ENCODE results near the gene PRELID2.
"Not testable (repeated sequence)": the region's sequence is repeated elsewhere in the genome, so short reads cannot be mapped to it uniquely, and the experiment has no call there.

The PRELID2 gene

DNA sequence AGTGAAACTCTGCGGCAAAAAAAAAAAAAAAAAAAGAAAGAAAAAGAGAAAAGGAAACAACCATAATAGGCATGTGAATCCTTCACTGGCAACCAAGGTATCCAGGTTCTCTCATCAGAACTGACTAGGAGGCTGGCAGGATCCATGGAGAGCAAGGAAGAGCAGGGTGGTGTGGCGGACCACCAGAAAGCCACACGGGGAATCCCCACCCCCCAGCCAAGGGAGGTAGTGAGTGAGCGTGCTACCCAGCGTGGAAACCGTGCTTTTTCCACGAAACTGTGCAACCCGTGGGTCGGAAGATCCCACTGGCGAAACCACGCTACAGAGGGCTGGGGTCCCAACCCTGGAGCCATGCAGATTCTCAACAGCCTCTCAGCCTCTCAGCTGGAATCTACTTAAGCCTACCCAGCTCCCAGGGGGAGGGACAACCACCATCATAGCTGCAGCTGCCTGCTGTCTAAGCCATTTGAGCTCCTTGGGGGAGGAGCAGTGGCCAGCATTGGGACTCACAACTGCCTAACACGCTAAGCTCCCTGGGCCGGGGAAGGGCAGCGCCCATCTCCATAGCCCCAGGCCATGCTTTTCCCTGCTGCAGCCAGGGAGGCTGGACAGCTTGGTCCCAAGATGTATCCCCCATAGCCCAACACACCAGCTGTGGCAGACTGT, 91.6 kb downstream of the PRELID2 start:
- Histone ChIP-seq H3K9me3 (ENCODE audit: control insufficient read depth, insufficient read depth, low read length) (no peaks in the 10 kb centered on the region), H3K27ac (ENCODE audit: low read depth, low read length) (no peak overlapping the region), H3K4me1 (ENCODE audit: control insufficient read depth, insufficient read depth, low read length) (no peaks in the 10 kb centered on the region), H3K4me3 (ENCODE audit: low read depth, low read length) (no peak overlapping the region), H3K36me3 (ENCODE audit: control insufficient read depth, insufficient read depth, low read length) (no peaks in the 10 kb centered on the region), H3K9ac (ENCODE audit: low read depth, low read length) (no peak overlapping the region), H3K27me3 (ENCODE audit: control insufficient read depth, insufficient read depth, low read length) (no peaks in the 10 kb centered on the region)

DNA sequence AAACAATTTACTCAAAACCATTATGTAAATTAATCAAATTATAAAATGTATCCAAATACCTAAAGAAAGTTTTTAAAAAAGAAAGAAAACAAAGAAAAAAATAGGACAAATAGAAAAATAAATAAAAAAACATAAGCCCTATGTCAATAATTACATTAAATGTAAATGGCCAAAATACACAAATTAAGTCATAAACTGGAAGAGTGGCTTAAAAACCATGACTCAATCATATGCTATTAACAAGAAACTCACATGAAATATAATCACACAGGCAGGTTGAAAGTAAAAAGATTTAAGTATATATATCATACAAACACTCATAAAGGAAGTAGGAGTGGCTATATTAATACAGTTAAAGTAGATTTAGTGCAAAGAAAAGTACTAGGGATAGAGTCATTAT, 95.3 kb downstream of the PRELID2 start:
- Histone ChIP-seq H3K9ac (ENCODE audit: low read depth, low read length) (no peak overlapping the region), H3K4me3 (ENCODE audit: low read depth, low read length) (no peak overlapping the region), H3K27ac (ENCODE audit: low read depth, low read length) (no peak overlapping the region), H3K4me1 (ENCODE audit: control insufficient read depth, insufficient read depth, low read length) (no peaks in the 10 kb centered on the region), H3K9me3 (ENCODE audit: control insufficient read depth, insufficient read depth, low read length) (no peaks in the 10 kb centered on the region), H3K36me3 (ENCODE audit: control insufficient read depth, insufficient read depth, low read length) (no peaks in the 10 kb centered on the region), H3K27me3 (ENCODE audit: control insufficient read depth, insufficient read depth, low read length) (no peaks in the 10 kb centered on the region)

DNA sequence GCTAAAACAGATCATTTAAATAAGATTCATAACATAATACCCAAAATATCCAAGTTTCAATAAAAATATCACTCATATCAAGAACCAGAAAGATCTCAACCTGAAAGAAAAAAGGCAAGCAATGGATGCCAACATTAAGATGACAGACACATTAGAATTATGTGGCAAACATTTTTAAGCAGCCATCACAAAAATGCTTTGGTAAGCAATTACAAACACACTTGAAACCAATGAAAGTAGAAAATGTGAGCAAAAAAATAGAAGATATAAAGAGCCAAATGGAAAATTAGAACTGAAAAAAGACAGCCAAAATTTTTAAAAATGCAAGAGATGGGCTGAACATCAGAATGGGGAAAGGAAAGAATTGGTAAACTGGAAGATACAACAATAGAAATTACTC, 96.9 kb downstream of the PRELID2 start:
- Histone ChIP-seq H3K4me1 (ENCODE audit: control insufficient read depth, insufficient read depth, low read length) (no peaks in the 10 kb centered on the region), H3K4me3 (ENCODE audit: low read depth, low read length) (no peak overlapping the region), H3K36me3 (ENCODE audit: control insufficient read depth, insufficient read depth, low read length) (no peaks in the 10 kb centered on the region), H3K27ac (ENCODE audit: low read depth, low read length) (no peak overlapping the region), H3K9ac (ENCODE audit: low read depth, low read length) (no peak overlapping the region), H3K27me3 (ENCODE audit: control insufficient read depth, insufficient read depth, low read length) (no peaks in the 10 kb centered on the region), H3K9me3 (ENCODE audit: control insufficient read depth, insufficient read depth, low read length) (no peaks in the 10 kb centered on the region)

DNA sequence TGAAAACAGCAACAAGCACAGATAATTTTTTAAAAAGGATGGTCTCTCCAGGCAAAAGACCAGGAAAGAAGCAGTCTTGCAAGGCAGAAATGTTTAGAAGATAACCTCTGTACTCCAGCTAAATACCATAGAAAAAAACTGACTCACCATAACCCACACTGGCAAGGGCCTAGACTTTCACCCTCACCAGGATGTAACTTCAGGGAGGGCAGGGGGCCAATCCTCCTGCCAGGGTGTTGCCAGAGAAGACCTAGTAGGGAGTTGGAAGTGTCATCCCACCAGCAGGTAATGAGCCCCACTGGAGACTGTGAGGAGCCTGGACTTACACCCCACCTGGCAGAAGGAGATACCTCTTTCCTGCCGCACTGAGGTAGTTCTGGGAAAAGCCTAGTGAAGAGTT, 97.6 kb downstream of the PRELID2 start:
- no peaks in the 10 kb centered on the region for H3K27me3 ChIP-seq (ENCODE audit: control insufficient read depth, insufficient read depth, low read length)
- H3K4me3 ChIP-seq (ENCODE audit: low read depth, low read length): no peak overlapping the region
- H3K9ac ChIP-seq (ENCODE audit: low read depth, low read length): no peak overlapping the region
- H3K36me3 ChIP-seq (ENCODE audit: control insufficient read depth, insufficient read depth, low read length): no peaks in the 10 kb centered on the region
- no peaks in the 10 kb centered on the region for H3K9me3 ChIP-seq (ENCODE audit: control insufficient read depth, insufficient read depth, low read length)
- no peak overlapping the region for H3K27ac ChIP-seq (ENCODE audit: low read depth, low read length)
- H3K4me1 ChIP-seq (ENCODE audit: control insufficient read depth, insufficient read depth, low read length): no peaks in the 10 kb centered on the region

DNA sequence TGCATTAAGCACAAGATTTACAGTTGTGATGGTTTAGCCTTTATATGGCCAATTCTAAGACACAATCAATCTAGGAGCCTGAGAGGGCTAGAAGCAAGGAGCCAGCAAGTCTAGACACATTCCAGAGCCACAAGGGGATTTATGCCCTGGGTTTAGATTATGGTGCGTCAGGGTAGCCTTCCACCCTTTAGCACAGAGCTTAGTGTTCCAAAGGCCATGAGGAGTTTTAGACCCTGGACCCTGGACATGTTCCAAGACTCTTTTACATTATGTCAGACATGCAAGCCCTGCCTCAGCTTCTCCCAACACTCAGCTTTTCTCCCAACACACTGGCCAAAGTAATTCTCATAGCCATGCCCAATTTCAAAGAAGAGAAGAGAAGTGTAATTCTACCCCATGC, 105.2 kb downstream of the PRELID2 start:
- not testable (repeated sequence) for H3K4me3 ChIP-seq (ENCODE audit: low read depth, low read length); H3K27ac ChIP-seq (ENCODE audit: low read depth, low read length); H3K27me3 ChIP-seq (ENCODE audit: control insufficient read depth, insufficient read depth, low read length); H3K9ac ChIP-seq (ENCODE audit: low read depth, low read length); H3K4me1 ChIP-seq (ENCODE audit: control insufficient read depth, insufficient read depth, low read length); H3K36me3 ChIP-seq (ENCODE audit: control insufficient read depth, insufficient read depth, low read length)
- peaks cover 50% of the 10 kb centered on the region for H3K9me3 ChIP-seq (ENCODE audit: control insufficient read depth, insufficient read depth, low read length)

DNA sequence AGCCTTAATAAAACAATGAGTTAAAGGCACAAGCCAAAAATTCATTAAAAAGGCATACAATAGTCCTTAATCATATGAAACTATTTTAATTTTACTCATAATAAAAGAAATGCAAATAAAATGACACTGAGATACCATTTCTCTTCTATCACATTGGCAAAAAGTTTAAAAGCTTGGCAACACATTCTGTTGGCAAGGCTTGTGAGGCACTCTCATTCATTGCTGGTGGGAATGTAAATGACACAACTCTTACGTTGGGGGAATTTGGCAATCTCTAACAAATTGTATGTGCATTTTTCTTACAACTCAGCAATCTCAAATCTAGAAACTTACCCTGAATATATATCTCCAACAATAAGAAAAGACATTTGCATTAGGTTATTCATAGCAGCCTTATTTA, 111.6 kb downstream of the PRELID2 start:
- Histone ChIP-seq H3K4me3 (ENCODE audit: low read depth, low read length) (no peak overlapping the region), H3K36me3 (ENCODE audit: control insufficient read depth, insufficient read depth, low read length) (no peaks in the 10 kb centered on the region), H3K27me3 (ENCODE audit: control insufficient read depth, insufficient read depth, low read length) (no peaks in the 10 kb centered on the region), H3K9me3 (ENCODE audit: control insufficient read depth, insufficient read depth, low read length) (peaks cover 23% of the 10 kb centered on the region), H3K4me1 (ENCODE audit: control insufficient read depth, insufficient read depth, low read length) (no peaks in the 10 kb centered on the region), H3K27ac (ENCODE audit: low read depth, low read length) (no peak overlapping the region), H3K9ac (ENCODE audit: low read depth, low read length) (no peak overlapping the region)

DNA sequence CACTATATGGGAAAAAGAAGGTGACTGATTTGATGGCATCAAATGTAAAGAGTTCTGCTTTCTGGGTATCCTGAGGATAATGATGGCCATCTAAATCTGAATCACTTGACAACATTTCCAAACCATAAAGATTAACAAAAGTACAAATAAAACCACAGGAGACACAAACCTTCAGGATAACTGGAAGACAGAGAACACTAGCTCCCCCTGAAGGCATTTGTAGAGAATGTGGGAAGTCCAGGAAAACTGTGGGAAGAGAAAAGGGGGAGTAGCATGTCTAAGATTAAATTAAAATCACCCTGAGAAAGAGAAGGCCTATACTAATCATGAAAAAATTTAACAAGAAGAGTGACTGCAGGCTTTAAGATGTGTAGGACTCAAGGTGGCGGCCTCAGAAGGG, 116.2 kb downstream of the PRELID2 start:
- Histone ChIP-seq H3K9me3 (ENCODE audit: control insufficient read depth, insufficient read depth, low read length) (no peaks in the 10 kb centered on the region), H3K36me3 (ENCODE audit: control insufficient read depth, insufficient read depth, low read length) (no peaks in the 10 kb centered on the region), H3K4me3 (ENCODE audit: low read depth, low read length) (no peak overlapping the region), H3K4me1 (ENCODE audit: control insufficient read depth, insufficient read depth, low read length) (no peaks in the 10 kb centered on the region), H3K9ac (ENCODE audit: low read depth, low read length) (no peak overlapping the region), H3K27me3 (ENCODE audit: control insufficient read depth, insufficient read depth, low read length) (no peaks in the 10 kb centered on the region), H3K27ac (ENCODE audit: low read depth, low read length) (no peak overlapping the region)

DNA sequence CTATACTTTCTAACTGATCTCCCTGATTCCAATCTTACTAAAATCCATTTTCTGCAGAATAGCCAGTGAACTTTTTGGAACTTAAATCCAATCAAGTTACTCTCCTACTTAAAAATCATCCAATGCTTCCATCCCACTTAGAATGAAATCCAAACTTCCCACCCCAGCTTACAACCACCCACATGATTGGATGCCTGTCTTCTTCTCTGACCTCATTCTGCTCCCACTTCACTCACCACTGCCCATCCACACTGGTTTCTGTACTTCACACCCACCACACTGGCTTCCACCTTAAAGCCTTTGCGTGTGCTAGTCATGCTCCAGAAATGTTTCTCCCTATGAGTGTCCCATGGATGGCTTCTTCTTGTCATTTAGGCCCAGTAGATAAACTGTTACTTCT, 119.7 kb downstream of the PRELID2 start:
- Histone ChIP-seq H3K9me3 (ENCODE audit: control insufficient read depth, insufficient read depth, low read length) (no peaks in the 10 kb centered on the region), H3K9ac (ENCODE audit: low read depth, low read length) (no peak overlapping the region), H3K27me3 (ENCODE audit: control insufficient read depth, insufficient read depth, low read length) (no peaks in the 10 kb centered on the region), H3K27ac (ENCODE audit: low read depth, low read length) (no peak overlapping the region), H3K36me3 (ENCODE audit: control insufficient read depth, insufficient read depth, low read length) (no peaks in the 10 kb centered on the region), H3K4me1 (ENCODE audit: control insufficient read depth, insufficient read depth, low read length) (no peaks in the 10 kb centered on the region), H3K4me3 (ENCODE audit: low read depth, low read length) (no peak overlapping the region)

DNA sequence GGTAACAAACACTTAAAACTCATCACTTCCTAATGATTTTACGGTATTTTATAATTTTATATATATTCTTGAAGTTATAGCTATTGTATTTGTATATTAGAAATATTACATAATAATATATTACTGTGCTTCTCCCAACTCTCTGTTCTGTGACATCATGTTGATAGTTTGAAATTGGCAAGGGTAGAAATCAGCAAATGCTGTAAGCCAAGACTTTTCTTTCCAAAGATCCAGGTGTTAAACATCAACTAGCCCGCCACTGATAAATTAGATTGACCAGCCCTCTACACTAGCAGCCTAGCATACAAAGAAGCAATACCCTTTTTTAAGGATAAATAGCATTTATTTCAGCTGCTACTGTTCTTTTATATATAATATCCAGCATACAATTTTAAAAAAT, 122.9 kb downstream of the PRELID2 start:
- no peaks in the 10 kb centered on the region for H3K4me1 ChIP-seq (ENCODE audit: control insufficient read depth, insufficient read depth, low read length)
- H3K27ac ChIP-seq (ENCODE audit: low read depth, low read length): no peak overlapping the region
- H3K4me3 ChIP-seq (ENCODE audit: low read depth, low read length): no peak overlapping the region
- H3K27me3 ChIP-seq (ENCODE audit: control insufficient read depth, insufficient read depth, low read length): no peaks in the 10 kb centered on the region
- no peaks in the 10 kb centered on the region for H3K9me3 ChIP-seq (ENCODE audit: control insufficient read depth, insufficient read depth, low read length)
- no peak overlapping the region for H3K9ac ChIP-seq (ENCODE audit: low read depth, low read length)
- no peaks in the 10 kb centered on the region for H3K36me3 ChIP-seq (ENCODE audit: control insufficient read depth, insufficient read depth, low read length)

DNA sequence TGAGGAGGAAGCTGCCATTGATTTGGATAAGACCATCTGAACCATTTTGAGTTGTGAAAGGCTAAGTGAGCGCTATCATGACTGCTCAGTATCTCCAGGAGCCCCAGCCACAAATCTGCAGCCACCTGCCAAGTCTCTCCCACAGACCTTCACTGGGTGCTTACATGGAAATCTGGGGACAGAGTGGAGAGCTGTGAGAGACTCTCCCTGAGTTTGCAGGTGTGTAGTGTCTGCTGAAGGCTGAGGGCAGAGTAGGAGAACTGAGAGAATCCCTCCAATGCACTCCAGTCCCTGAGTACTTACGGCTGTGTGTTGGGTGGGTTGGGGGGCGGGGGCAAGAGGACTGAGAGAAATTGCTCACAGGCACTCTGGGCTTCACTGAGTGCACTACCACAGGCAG, 123.7 kb downstream of the PRELID2 start:
- H3K4me1 ChIP-seq (ENCODE audit: control insufficient read depth, insufficient read depth, low read length): no peaks in the 10 kb centered on the region

More for the DNA sequence above, 123.7 kb downstream of the PRELID2 start:
- Histone ChIP-seq H3K9ac (ENCODE audit: low read depth, low read length) (no peak overlapping the region), H3K27ac (ENCODE audit: low read depth, low read length) (no peak overlapping the region), H3K9me3 (ENCODE audit: control insufficient read depth, insufficient read depth, low read length) (no peaks in the 10 kb centered on the region), H3K27me3 (ENCODE audit: control insufficient read depth, insufficient read depth, low read length) (no peaks in the 10 kb centered on the region), H3K4me3 (ENCODE audit: low read depth, low read length) (no peak overlapping the region), H3K36me3 (ENCODE audit: control insufficient read depth, insufficient read depth, low read length) (no peaks in the 10 kb centered on the region)

Data from HUES48 (cell line).